Adrenal gland (tissue), 12 donors: ENCODE results near the gene ITGB5. TPM values are rescaled to one million over a fixed set of nuclear protein-coding genes. Genes with fewer than 3 reads are reported as not detected.

Source experiments
- DNase-seq, 7 donors: peaks; one replicate each; pipeline ENCODE4 v3.0.0-alpha.2; 2019 to 2020
- H3K27ac ChIP-seq, 5 donors: fragments of 200-600 bp; sonication (generic) in 4 of 5; 1 replicate in 3 of 5; 2 replicates in 2 of 5; pipeline versions ENCODE4 v1.5.1 to v1.8.0; 2016 to 2020; ENCODE audit warnings: mild to moderate bottlenecking in 1 of 5
- H3K27me3 ChIP-seq: fragments of 200-600 bp; 2 replicates; pipeline ENCODE4 v1.8.0; 2021
- H3K36me3 ChIP-seq, 2 donors: fragments of 200-600 bp; replicated peaks in 1 of 2; 1 replicate in 1 of 2; 2 replicates in 1 of 2; pipeline versions ENCODE4 v1.5.1 to v1.8.0; 2018 to 2022
- H3K4me1 ChIP-seq, 2 donors: fragments of 200-600 bp; replicated peaks in 1 of 2; 1 replicate in 1 of 2; 2 replicates in 1 of 2; pipeline versions ENCODE4 v1.5.1 to v1.8.0; 2018 to 2021
- H3K4me3 ChIP-seq, 4 donors: fragments of 200-600 bp; sonication (generic) in 3 of 4; one replicate each; pipeline ENCODE4 v1.5.1; 2016 to 2018
- H3K9me3 ChIP-seq, 3 donors: fragments of 200-600 bp; sonication (generic) in 1 of 3; replicated peaks in 1 of 3; 1 replicate in 2 of 3; 2 replicates in 1 of 3; pipeline versions ENCODE4 v1.5.1 to v1.8.0; 2016 to 2021
- CTCF ChIP-seq, 6 experiments: fragments of 450-650 bp in 4 of 6; fragments of 200-600 bp in 2 of 6; sonication (generic) in 1 of 6; IDR thresholded peaks; 1 replicate in 5 of 6; 2 replicates in 1 of 6; pipeline versions ENCODE4 v1.5.1 to v1.8.0; 2016 to 2021; ENCODE audit warnings: antibody characterized with exemption in 6 of 6, mild to moderate bottlenecking in 2 of 6, moderate library complexity in 1 of 6
- POLR2A ChIP-seq, 2 donors: fragments of 450-650 bp; IDR thresholded peaks; one replicate each; pipeline ENCODE4 v1.6.1; 2017; ENCODE audit warnings: antibody characterized with exemption in 2 of 2, mild to moderate bottlenecking in 2 of 2, moderate library complexity in 1 of 2
- WGBS, 4 donors: extraction: QIAGEN DNeasy Blood & Tissue Kit in 2 of 4; methylation state at CpG; one replicate each; pipeline versions ENCODE4 v1.1.5 to v1.1.7; 2013 to 2017; 5-methylcytosine and 5-hydroxymethylcytosine counted together
- intact Hi-C, 2 donors: fragments of 100-400 bp; cut with DNase I; formaldehyde crosslinking; loops; one replicate each; pipeline versions ENCODE4 v1.14.1 to v1.15.0; 2022 to 2023
- polyA plus RNA-seq, 3 donors: library from polyadenylated mRNA; stranded (reverse); fragments of 200-250 nt in 2 of 3; fragments of 350-450 nt in 1 of 3; fragmentation: Illumina TruSeq in 1 of 3; extraction: RNeasy Lipid Tissue Mini Kit (QIAGEN cat#74804) in 1 of 3; gene quantifications; one replicate each; pipeline ENCODE4 v1.2.3, GENCODE V29; 2013 to 2014
- total RNA-seq, 9 donors: library from RNA; depleted of rRNA in 4 of 9; stranded (reverse); fragments of >200 nt in 4 of 9; fragments of 120-200 nt in 1 of 9; fragmentation: NEBNext Ultra II Directional in 1 of 9; extraction: Animal tissue kit (Norgen Biotek cat#: 25700) in 1 of 9; gene quantifications; one replicate each; pipeline versions ENCODE4 v1.1.0 to v1.2.4, GENCODE V29; 2013 to 2023
- donor health status: healthy with polysubstance abuse.
- donor health status: Bipolar disorder and iron deficiency.
- donor health status: DM: yes; HTN: yes; CAD: no.
- donor health status: DM: no; HTN: no; CAD: no.
- donor health status: DM: no; HTN: no; CAD: no.
- donor health status: DM: yes; HTN: yes; CAD: no.

ITGB5 gene
- total and polyA plus RNA-seq, 12 donors: 9.4 to 404 (median 94.8) TPM

- Histone ChIP-seq H3K27me3 (no peaks in the 10 kb centered on the region), H3K4me3 (peak overlapping the region in 3 of 4 donors; percentile 68 to 88 (median 79)), H3K36me3 (no peaks in the 10 kb centered on the region), H3K27ac (peak overlapping the region; percentile 74 to 93 (median 87)), H3K9me3 (no peaks in the 10 kb centered on the region), H3K4me1 (peaks cover 0 to 25% of the 10 kb centered on the region in 2 donors)
- intact Hi-C loops: loop anchor here in 1 of 2 donors (5.0 kb wide), 1 partner anchor 99 kb away; no protein-coding TSS in a partner anchor
- TF ChIP-seq CTCF (IDR thresholded peaks at IDR 0.05) (peak in 1 of 6 experiments; percentile 10), POLR2A (IDR thresholded peaks at IDR 0.05) (peak in 1 of 2 donors; percentile 47)
- DNase-seq: peak; percentile 59 to 70 (median 63)
- 1 to 5% (median 3%) methylated on average over 8 to 87 of the region's 87 CpGs for WGBS, 4 donors
These were observed 753 bp downstream of the ITGB5 start for GRCh38 chr3:124886168-124887056.

- H3K4me1 ChIP-seq: peaks cover 0 to 25% of the 10 kb centered on the region in 2 donors
- intact Hi-C loops: loop anchor here in 1 of 2 donors (5.0 kb wide), 1 partner anchor 98 kb away; no protein-coding TSS in a partner anchor
- peak overlapping the region in 4 of 5 donors; percentile 84 to 93 (median 88) for H3K27ac ChIP-seq
- WGBS, 4 donors: 40 to 52% (median 44%) methylated on average over 17 of the region's 17 CpGs
- H3K9me3 ChIP-seq: no peaks in the 10 kb centered on the region
- peak overlapping the region in 2 of 4 donors; percentile 68 to 79 for H3K4me3 ChIP-seq
- H3K36me3 ChIP-seq: no peaks in the 10 kb centered on the region
- no peak for DNase-seq
- no peak for TF ChIP-seq CTCF (IDR thresholded peaks at IDR 0.05)
- TF ChIP-seq POLR2A (IDR thresholded peaks at IDR 0.05): no peak
- H3K27me3 ChIP-seq: no peaks in the 10 kb centered on the region
These were observed 1.5 kb downstream of the ITGB5 start for GRCh38 chr3:124885466-124886167.

GRCh38 chr3:124884474-124885101 lies 2.6 kb downstream of the ITGB5 start:
- 70 to 85% (median 76%) methylated on average over 7 of the region's 7 CpGs for WGBS, 4 donors

More at GRCh38 chr3:124884474-124885101, 2.6 kb downstream of the ITGB5 start:
- Histone ChIP-seq H3K9me3 (no peaks in the 10 kb centered on the region), H3K27me3 (no peaks in the 10 kb centered on the region), H3K4me1 (peaks cover 2 to 34% of the 10 kb centered on the region in 2 donors), H3K4me3 (no peak overlapping the region), H3K36me3 (no peaks in the 10 kb centered on the region), H3K27ac (no peak overlapping the region)
- TF ChIP-seq CTCF (IDR thresholded peaks at IDR 0.05) (no peak), POLR2A (IDR thresholded peaks at IDR 0.05) (no peak)
- DNase-seq: peak in 1 of 7 donors; percentile 56
- intact Hi-C loops: loop anchor here in 1 of 2 donors (5.0 kb wide), 1 partner anchor 97 kb away; no protein-coding TSS in a partner anchor
